Breast epithelium (tissue), 4 donors: ENCODE measurements around the gene PARD3B. TPM values are rescaled to one million over a fixed set of nuclear protein-coding genes. Genes with fewer than 3 reads are reported as not detected.

Experiments used
- DNase-seq, 2 donors: peaks; one replicate each; pipeline ENCODE4 v3.0.0-alpha.2; 2019; ENCODE audit warnings: low spot score in 2 of 2
- H3K27ac ChIP-seq, 2 donors: fragments of 200-600 bp; sonication (generic) in 1 of 2; one replicate each; pipeline ENCODE4 v1.5.1; 2016 to 2019; ENCODE audit warnings: mild to moderate bottlenecking in 1 of 2
- H3K27me3 ChIP-seq, 2 donors: fragments of 200-600 bp; sonication (generic) in 1 of 2; one replicate each; pipeline versions ENCODE4 v1.5.1 to v1.6.0; 2017 to 2019; ENCODE audit warnings: control low read depth in 1 of 2, mild to moderate bottlenecking in 1 of 2
- H3K36me3 ChIP-seq: fragments of 200-600 bp; one replicate; pipeline ENCODE4 v1.5.1; 2019
- H3K4me1 ChIP-seq, 2 donors: fragments of 200-600 bp; sonication (generic); one replicate each; pipeline ENCODE4 v1.5.1; 2016 to 2019; ENCODE audit warnings: control low read depth in 1 of 2
- H3K4me3 ChIP-seq, 3 donors: fragments of 200-600 bp; sonication (generic); 1 replicate in 2 of 3; 2 replicates in 1 of 3; pipeline ENCODE4 v1.5.1; 2016 to 2019; ENCODE audit warnings: mild to moderate bottlenecking in 3 of 3, moderate library complexity in 2 of 3
- H3K9me3 ChIP-seq, 2 donors: fragments of 200-600 bp; sonication (generic) in 1 of 2; one replicate each; pipeline ENCODE4 v1.5.1; 2016 to 2019; ENCODE audit warnings: control low read depth in 1 of 2
- CTCF ChIP-seq, 3 donors: fragments of 450-650 bp; IDR thresholded peaks; one replicate each; pipeline ENCODE4 v1.5.1; 2016 to 2017; ENCODE audit warnings: antibody characterized with exemption in 3 of 3, mild to moderate bottlenecking in 3 of 3, moderate library complexity in 3 of 3
- POLR2A ChIP-seq: fragments of 450-650 bp; IDR thresholded peaks from one replicate; pipeline ENCODE4 v1.6.1; 2016; ENCODE audit warnings: antibody characterized with exemption, mild to moderate bottlenecking, moderate library complexity
- POLR2AphosphoS5 ChIP-seq, 3 donors: sonication (generic); formaldehyde crosslinking; IDR thresholded peaks; one replicate each; pipeline ENCODE4 v1.6.1; 2017; ENCODE audit warnings: antibody characterized with exemption in 3 of 3
- intact Hi-C: fragments of 100-400 bp; cut with DNase I; formaldehyde crosslinking; loops from one replicate; pipeline ENCODE4 v1.15.1; 2023; ENCODE audit warnings: low total_unique reads
- total RNA-seq, 3 donors: library from RNA; depleted of rRNA; stranded (reverse); fragments of >200 nt; gene quantifications; one replicate each; pipeline ENCODE4 v1.1.0, GENCODE V29; 2016

The PARD3B gene
- total RNA-seq, 3 donors from 2014 or later = 24.6 to 66.2 (median 25.9) TPM

GRCh38 chr2:204824751-204825453, 279.6 kb downstream of the PARD3B start:
- TF ChIP-seq POLR2A (no peak), POLR2AphosphoS5 (IDR thresholded peaks at IDR 0.05) (no peak), CTCF (IDR thresholded peaks at IDR 0.05) (no peak)
- Histone ChIP-seq H3K9me3 (peaks cover 0 to 9% of the 10 kb centered on the region in 2 donors), H3K4me3 (no peak overlapping the region), H3K36me3 (no peaks in the 10 kb centered on the region), H3K4me1 (no peaks in the 10 kb centered on the region), H3K27me3 (no peaks in the 10 kb centered on the region), H3K27ac (no peak overlapping the region)
- intact Hi-C loops = no loop called here
- DNase-seq = no peak

GRCh38 chr2:204825681-204826080, 280.4 kb downstream of the PARD3B start:
- intact Hi-C loops = no loop called here
- Histone ChIP-seq H3K27me3 (no peaks in the 10 kb centered on the region), H3K4me1 (no peaks in the 10 kb centered on the region), H3K9me3 (peaks cover 0 to 4% of the 10 kb centered on the region in 2 donors), H3K36me3 (no peaks in the 10 kb centered on the region), H3K27ac (no peak overlapping the region), H3K4me3 (no peak overlapping the region)
- DNase-seq = no peak
- TF ChIP-seq POLR2AphosphoS5 (IDR thresholded peaks at IDR 0.05) (no peak), POLR2A (no peak), CTCF (IDR thresholded peaks at IDR 0.05) (no peak)

- no peak for DNase-seq
- no peak overlapping the region for H3K4me3 ChIP-seq
- H3K27ac ChIP-seq = no peak overlapping the region
- no peaks in the 10 kb centered on the region for H3K27me3 ChIP-seq
- TF ChIP-seq POLR2A (no peak), CTCF (IDR thresholded peaks at IDR 0.05) (no peak), POLR2AphosphoS5 (IDR thresholded peaks at IDR 0.05) (no peak)
- intact Hi-C loops = no loop called here
- H3K9me3 ChIP-seq = no peaks in the 10 kb centered on the region
- H3K4me1 ChIP-seq = no peaks in the 10 kb centered on the region
- H3K36me3 ChIP-seq = no peaks in the 10 kb centered on the region
Measured at GRCh38 chr2:204827701-204828590, 282.7 kb downstream of the PARD3B start.

- Histone ChIP-seq H3K4me1 (no peaks in the 10 kb centered on the region), H3K36me3 (no peaks in the 10 kb centered on the region), H3K4me3 (no peak overlapping the region), H3K27me3 (no peaks in the 10 kb centered on the region), H3K27ac (no peak overlapping the region), H3K9me3 (no peaks in the 10 kb centered on the region)
- no peak for DNase-seq
- intact Hi-C loops = loop anchor here (5.0 kb wide), 1 partner anchor 1022 kb away; no protein-coding TSS in a partner anchor
- TF ChIP-seq CTCF (IDR thresholded peaks at IDR 0.05) (no peak), POLR2A (no peak), POLR2AphosphoS5 (IDR thresholded peaks at IDR 0.05) (no peak)
Measured at GRCh38 chr2:204834716-204835384, 289.6 kb downstream of the PARD3B start.
